ENCODE data around the gene SLC5A2. TPM values are rescaled to one million over a fixed set of nuclear protein-coding genes. Genes with fewer than 3 reads are reported as not detected.

The SLC5A2 gene
- total and polyA plus RNA-seq, 2 experiments from 2014 or later, result 4.7 TPM; not detected in 1

GRCh38 chr16:31529937-31530312 is 47.0 kb downstream of the SLC5A2 start:
- in situ Hi-C loops (cut with MboI), result no loop called here
- TF ChIP-seq EZH2 (IDR thresholded peaks at IDR 0.05; ENCODE audit: insufficient read depth, poor library complexity, severe bottlenecking) (no peak), EZH2phosphoT487 (IDR thresholded peaks at IDR 0.05; ENCODE audit: insufficient read depth, low read depth) (no peak)
- Histone ChIP-seq H3F3A (ENCODE audit: insufficient read depth) (no peaks in the 10 kb centered on the region), H3K4me2 (ENCODE audit: unreplicated experiment) (peak overlapping the region; percentile 20), H3K9me2 (ENCODE audit: insufficient read depth) (no peaks in the 10 kb centered on the region), H3K27ac (no peak overlapping the region), H3K27me3 (replicated peaks; ENCODE audit: insufficient read depth) (peaks cover 25% of the 10 kb centered on the region), H4K20me1 (ENCODE audit: insufficient read depth) (no peaks in the 10 kb centered on the region), H3K9me3 (ENCODE audit: low read depth) (no peaks in the 10 kb centered on the region), H3K36me3 (ENCODE audit: low read depth) (no peaks in the 10 kb centered on the region), H3K4me1 (ENCODE audit: insufficient read depth) (no peaks in the 10 kb centered on the region), H3K4me3 (no peak overlapping the region), H3K79me2 (ENCODE audit: insufficient read depth) (no peaks in the 10 kb centered on the region), H3K9ac (no peak overlapping the region), H2AFZ (peak overlapping the region; percentile 62)
- 13% methylated on average over 17 of the region's 17 CpGs for WGBS, 2 experiments (ENCODE audit: low coverage in 1 of 2, low lambda C conversion rate in 2 of 2, missing lambda C conversion rate in 2 of 2)
- no peak for DNase-seq

DNA sequence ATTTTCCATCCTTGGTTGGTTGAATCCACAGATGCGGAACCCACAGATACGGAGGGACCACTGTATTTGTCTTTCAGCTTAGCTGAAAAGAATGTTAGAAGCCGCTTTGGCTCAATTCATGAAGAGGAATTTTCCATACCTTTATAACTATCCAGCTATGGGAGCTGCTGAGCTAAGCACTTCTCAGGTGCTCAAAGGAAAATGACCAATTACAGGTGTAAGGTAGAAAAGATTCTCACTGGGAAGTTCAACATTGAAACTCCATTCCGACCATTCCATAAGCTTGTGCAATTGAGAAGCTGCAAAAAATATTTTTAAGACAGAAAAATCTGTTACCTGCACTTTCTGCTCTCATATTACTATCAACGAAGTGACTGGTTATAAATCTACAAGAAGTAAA is 47.5 kb downstream of the SLC5A2 start:
- no peak for DNase-seq
- no peak overlapping the region for H2AFZ ChIP-seq
- H3K9me3 ChIP-seq (ENCODE audit: low read depth), result no peaks in the 10 kb centered on the region
- no peaks in the 10 kb centered on the region for H3K9me2 ChIP-seq (ENCODE audit: insufficient read depth)
- TF ChIP-seq EZH2 (IDR thresholded peaks at IDR 0.05; ENCODE audit: insufficient read depth, poor library complexity, severe bottlenecking), result no peak
- no peak for TF ChIP-seq EZH2phosphoT487 (IDR thresholded peaks at IDR 0.05; ENCODE audit: insufficient read depth, low read depth)
- no peak overlapping the region for H3K9ac ChIP-seq
- 59 to 64% methylated on average over 5 of the region's 5 CpGs for WGBS, 2 experiments (ENCODE audit: low coverage in 1 of 2, low lambda C conversion rate in 2 of 2, missing lambda C conversion rate in 2 of 2)
- H3K79me2 ChIP-seq (ENCODE audit: insufficient read depth), result no peaks in the 10 kb centered on the region
- H3F3A ChIP-seq (ENCODE audit: insufficient read depth), result no peaks in the 10 kb centered on the region
- H3K27me3 ChIP-seq (replicated peaks; ENCODE audit: insufficient read depth), result peaks cover 25% of the 10 kb centered on the region
- no peaks in the 10 kb centered on the region for H3K36me3 ChIP-seq (ENCODE audit: low read depth)
- in situ Hi-C loops (cut with MboI), result no loop called here
- H3K27ac ChIP-seq, result no peak overlapping the region
- H3K4me2 ChIP-seq (ENCODE audit: unreplicated experiment), result no peak overlapping the region
- no peak overlapping the region for H3K4me3 ChIP-seq
- H4K20me1 ChIP-seq (ENCODE audit: insufficient read depth), result no peaks in the 10 kb centered on the region
- H3K4me1 ChIP-seq (ENCODE audit: insufficient read depth), result no peaks in the 10 kb centered on the region

DNA sequence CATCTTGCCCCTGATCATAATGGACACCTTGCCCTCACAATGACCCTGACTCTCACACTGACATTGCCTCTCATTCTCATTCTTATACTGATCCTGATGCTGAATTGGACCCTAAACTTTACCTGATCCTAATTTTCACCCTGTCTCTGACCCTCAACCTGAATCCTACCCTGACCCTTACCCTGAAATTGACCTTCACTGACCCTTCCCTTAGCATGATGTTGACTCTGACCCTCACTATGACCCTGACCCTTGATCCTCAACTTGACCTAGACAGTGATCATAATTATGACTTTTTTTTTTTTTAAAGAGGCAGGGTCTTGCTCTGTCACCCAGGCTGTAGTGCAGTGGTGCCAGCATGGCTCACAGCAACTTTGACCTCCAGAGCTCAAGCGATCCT is 48.2 kb downstream of the SLC5A2 start:
- no peak overlapping the region for H3K9ac ChIP-seq
- H3K79me2 ChIP-seq (ENCODE audit: insufficient read depth), result no peaks in the 10 kb centered on the region
- H3F3A ChIP-seq (ENCODE audit: insufficient read depth), result no peaks in the 10 kb centered on the region
- H3K27ac ChIP-seq, result no peak overlapping the region
- no peaks in the 10 kb centered on the region for H3K9me3 ChIP-seq (ENCODE audit: low read depth)
- 52 to 56% methylated on average over 1 of the region's 1 CpG for WGBS, 2 experiments (ENCODE audit: low coverage in 1 of 2, low lambda C conversion rate in 2 of 2, missing lambda C conversion rate in 2 of 2)
- no peaks in the 10 kb centered on the region for H4K20me1 ChIP-seq (ENCODE audit: insufficient read depth)
- H3K4me1 ChIP-seq (ENCODE audit: insufficient read depth), result no peaks in the 10 kb centered on the region
- H2AFZ ChIP-seq, result no peak overlapping the region
- H3K4me2 ChIP-seq (ENCODE audit: unreplicated experiment), result no peak overlapping the region
- H3K9me2 ChIP-seq (ENCODE audit: insufficient read depth), result no peaks in the 10 kb centered on the region
- no peak for TF ChIP-seq EZH2phosphoT487 (IDR thresholded peaks at IDR 0.05; ENCODE audit: insufficient read depth, low read depth)
- no peak for TF ChIP-seq EZH2 (IDR thresholded peaks at IDR 0.05; ENCODE audit: insufficient read depth, poor library complexity, severe bottlenecking)
- H3K27me3 ChIP-seq (replicated peaks; ENCODE audit: insufficient read depth), result peaks cover 25% of the 10 kb centered on the region
- in situ Hi-C loops (cut with MboI), result no loop called here
- DNase-seq, result no peak
- no peaks in the 10 kb centered on the region for H3K36me3 ChIP-seq (ENCODE audit: low read depth)
- no peak overlapping the region for H3K4me3 ChIP-seq

- DNase-seq, result no peak
- peaks cover 32% of the 10 kb centered on the region for H3K27me3 ChIP-seq (replicated peaks; ENCODE audit: insufficient read depth)
- no peak overlapping the region for H2AFZ ChIP-seq
- H3K4me3 ChIP-seq, result no peak overlapping the region
- H4K20me1 ChIP-seq (ENCODE audit: insufficient read depth), result no peaks in the 10 kb centered on the region
- no peak overlapping the region for H3K9ac ChIP-seq
- H3K9me3 ChIP-seq (ENCODE audit: low read depth), result no peaks in the 10 kb centered on the region
- H3K4me1 ChIP-seq (ENCODE audit: insufficient read depth), result no peaks in the 10 kb centered on the region
- no peaks in the 10 kb centered on the region for H3K79me2 ChIP-seq (ENCODE audit: insufficient read depth)
- no peaks in the 10 kb centered on the region for H3K36me3 ChIP-seq (ENCODE audit: low read depth)
- H3K9me2 ChIP-seq (ENCODE audit: insufficient read depth), result no peaks in the 10 kb centered on the region
- H3K27ac ChIP-seq, result no peak overlapping the region
- TF ChIP-seq EZH2phosphoT487 (IDR thresholded peaks at IDR 0.05; ENCODE audit: insufficient read depth, low read depth) (no peak), EZH2 (IDR thresholded peaks at IDR 0.05; ENCODE audit: insufficient read depth, poor library complexity, severe bottlenecking) (no peak)
- no peaks in the 10 kb centered on the region for H3F3A ChIP-seq (ENCODE audit: insufficient read depth)
- in situ Hi-C loops (cut with MboI), result no loop called here
- no peak overlapping the region for H3K4me2 ChIP-seq (ENCODE audit: unreplicated experiment)
- WGBS, 2 experiments (ENCODE audit: low coverage in 1 of 2, low lambda C conversion rate in 2 of 2, missing lambda C conversion rate in 2 of 2), result 6 to 28% methylated on average over 2 of the region's 2 CpGs
These were observed 49.2 kb downstream of the SLC5A2 start for GRCh38 chr16:31532120-31532519.

DNA sequence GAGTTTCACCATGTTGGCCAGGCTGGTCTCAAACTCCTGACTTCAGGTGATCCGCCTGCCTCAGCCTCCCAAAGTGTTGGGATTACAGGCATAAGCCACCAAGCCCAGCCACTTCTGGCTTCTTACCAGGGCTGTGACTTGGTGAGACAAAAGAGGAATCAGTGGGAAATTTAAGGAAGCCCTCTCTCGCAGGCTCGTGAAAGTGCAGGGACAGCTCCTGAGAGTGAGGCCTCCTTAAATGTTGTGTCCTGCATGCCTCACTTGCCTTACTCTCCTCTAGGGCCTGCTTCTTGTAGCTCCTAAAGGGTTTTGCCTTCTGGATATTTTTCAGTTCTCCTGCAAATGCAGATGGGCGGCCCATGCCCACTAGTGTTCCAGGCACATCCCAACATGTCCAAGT is 50.0 kb downstream of the SLC5A2 start:
- in situ Hi-C loops (cut with MboI), result no loop called here
- H3K9ac ChIP-seq, result no peak overlapping the region
- DNase-seq, result no peak

More for the DNA sequence above, 50.0 kb downstream of the SLC5A2 start:
- Histone ChIP-seq H3K9me2 (ENCODE audit: insufficient read depth) (no peaks in the 10 kb centered on the region), H3K4me3 (no peak overlapping the region), H3F3A (ENCODE audit: insufficient read depth) (no peaks in the 10 kb centered on the region), H3K4me2 (ENCODE audit: unreplicated experiment) (no peak overlapping the region), H2AFZ (no peak overlapping the region), H3K27me3 (replicated peaks; ENCODE audit: insufficient read depth) (peaks cover 34% of the 10 kb centered on the region), H3K9me3 (ENCODE audit: low read depth) (no peaks in the 10 kb centered on the region), H3K79me2 (ENCODE audit: insufficient read depth) (no peaks in the 10 kb centered on the region), H3K27ac (no peak overlapping the region), H3K36me3 (ENCODE audit: low read depth) (no peaks in the 10 kb centered on the region), H3K4me1 (ENCODE audit: insufficient read depth) (no peaks in the 10 kb centered on the region), H4K20me1 (ENCODE audit: insufficient read depth) (no peaks in the 10 kb centered on the region)
- TF ChIP-seq EZH2phosphoT487 (IDR thresholded peaks at IDR 0.05; ENCODE audit: insufficient read depth, low read depth) (no peak), EZH2 (IDR thresholded peaks at IDR 0.05; ENCODE audit: insufficient read depth, poor library complexity, severe bottlenecking) (no peak)
- WGBS, 2 experiments (ENCODE audit: low coverage in 1 of 2, low lambda C conversion rate in 2 of 2, missing lambda C conversion rate in 2 of 2), result 79 to 80% methylated on average over 4 of the region's 4 CpGs

All from GM23248 (cell line).